AG04450 (cell line): Measurements from ENCODE around the gene EPN2. TPM values are rescaled to one million over a fixed set of nuclear protein-coding genes. Genes with fewer than 3 reads are reported as not detected.

Experiments used
- CTCF ChIA-PET: fragments of 300-600, 350-600 bp; formaldehyde crosslinking; extraction: SDS; loops from one replicate; lab custom pipeline; 2022; ENCODE audit warnings: antibody characterized with exemption, inconsistent platforms; lab: Charles Lee
- POLR2A ChIA-PET: fragments of 350-600 bp; formaldehyde crosslinking; extraction: SDS; loops from one replicate; lab custom pipeline; 2021; ENCODE audit warnings: antibody characterized with exemption, inconsistent platforms; lab: Yijun Ruan, JAX
- DNase-seq: peaks from one replicate; pipeline ENCODE4 v3.0.0-alpha.2; 2011; ENCODE audit warnings: low read depth, low spot score
- H3K27ac ChIP-seq: one replicate; pipeline ENCODE4 v1.5.1; 2012; ENCODE audit warnings: low read depth, low read length, control low read depth
- H3K27me3 ChIP-seq: one replicate; pipeline ENCODE4 v1.6.0; 2012; ENCODE audit warnings: low read length; ENCODE audit not compliant: control insufficient read depth, insufficient read depth
- H3K4me3 ChIP-seq: 2 replicates; pipeline ENCODE4 v1.5.1; 2011; ENCODE audit warnings: mild to moderate bottlenecking, low read depth, low read length, control low read depth
- H3K9me3 ChIP-seq: 2 replicates; pipeline ENCODE4 v1.5.1; 2012; ENCODE audit warnings: low read length; ENCODE audit not compliant: control insufficient read depth, insufficient read depth
- CTCF ChIP-seq: IDR thresholded peaks from 2 replicates; pipeline ENCODE4 v1.5.1; 2011; ENCODE audit warnings: low read depth, low read length, control low read depth, inconsistent platforms
- polyA plus RNA-seq: library from polyadenylated mRNA; depleted of rRNA; stranded (reverse); fragments of >200 nt; gene quantifications from 2 replicates; pipeline ENCODE4 v1.2.3, GENCODE V29; 2011

The EPN2 gene
- polyA plus RNA-seq, 1 experiment: 27.9 TPM

- DNase-seq: no peak
- Histone ChIP-seq H3K27ac (no peak overlapping the region), H3K27me3 (no peaks in the 10 kb centered on the region), H3K4me3 (no peak overlapping the region), H3K9me3 (no peaks in the 10 kb centered on the region)
- POLR2A ChIA-PET: no interaction called here
- no peak for TF ChIP-seq CTCF
- CTCF ChIA-PET: no interaction called here
Observed at GRCh38 chr17:19281161-19281560, 44.0 kb downstream of the EPN2 start.

- CTCF ChIA-PET: no interaction called here
- DNase-seq: no peak
- Histone ChIP-seq H3K9me3 (no peaks in the 10 kb centered on the region), H3K27me3 (no peaks in the 10 kb centered on the region), H3K27ac (no peak overlapping the region), H3K4me3 (no peak overlapping the region)
- TF ChIP-seq CTCF: no peak
- POLR2A ChIA-PET: no interaction called here
Observed at GRCh38 chr17:19284005-19284959, 47.1 kb downstream of the EPN2 start.

GRCh38 chr17:19285213-19285900 is 48.2 kb downstream of the EPN2 start:
- Histone ChIP-seq H3K9me3 (no peaks in the 10 kb centered on the region), H3K27ac (no peak overlapping the region), H3K4me3 (no peak overlapping the region), H3K27me3 (no peaks in the 10 kb centered on the region)
- no peak for TF ChIP-seq CTCF
- CTCF ChIA-PET: no interaction called here
- POLR2A ChIA-PET: no interaction called here
- DNase-seq: no peak

GRCh38 chr17:19286751-19287341 is 49.7 kb downstream of the EPN2 start:
- H3K4me3 ChIP-seq: no peak overlapping the region
- H3K27me3 ChIP-seq: no peaks in the 10 kb centered on the region
- no peak overlapping the region for H3K27ac ChIP-seq
- no peak for DNase-seq
- POLR2A ChIA-PET: no interaction called here
- no peak for TF ChIP-seq CTCF
- H3K9me3 ChIP-seq: no peaks in the 10 kb centered on the region
- CTCF ChIA-PET: no interaction called here
